Measurements from ENCODE around the gene GNG13.
"Not testable (repeated sequence)": the region's sequence is repeated elsewhere in the genome, so short reads cannot be mapped to it uniquely, and the experiment has no call there.

GNG13 gene, protein sequence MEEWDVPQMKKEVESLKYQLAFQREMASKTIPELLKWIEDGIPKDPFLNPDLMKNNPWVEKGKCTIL

DNA sequence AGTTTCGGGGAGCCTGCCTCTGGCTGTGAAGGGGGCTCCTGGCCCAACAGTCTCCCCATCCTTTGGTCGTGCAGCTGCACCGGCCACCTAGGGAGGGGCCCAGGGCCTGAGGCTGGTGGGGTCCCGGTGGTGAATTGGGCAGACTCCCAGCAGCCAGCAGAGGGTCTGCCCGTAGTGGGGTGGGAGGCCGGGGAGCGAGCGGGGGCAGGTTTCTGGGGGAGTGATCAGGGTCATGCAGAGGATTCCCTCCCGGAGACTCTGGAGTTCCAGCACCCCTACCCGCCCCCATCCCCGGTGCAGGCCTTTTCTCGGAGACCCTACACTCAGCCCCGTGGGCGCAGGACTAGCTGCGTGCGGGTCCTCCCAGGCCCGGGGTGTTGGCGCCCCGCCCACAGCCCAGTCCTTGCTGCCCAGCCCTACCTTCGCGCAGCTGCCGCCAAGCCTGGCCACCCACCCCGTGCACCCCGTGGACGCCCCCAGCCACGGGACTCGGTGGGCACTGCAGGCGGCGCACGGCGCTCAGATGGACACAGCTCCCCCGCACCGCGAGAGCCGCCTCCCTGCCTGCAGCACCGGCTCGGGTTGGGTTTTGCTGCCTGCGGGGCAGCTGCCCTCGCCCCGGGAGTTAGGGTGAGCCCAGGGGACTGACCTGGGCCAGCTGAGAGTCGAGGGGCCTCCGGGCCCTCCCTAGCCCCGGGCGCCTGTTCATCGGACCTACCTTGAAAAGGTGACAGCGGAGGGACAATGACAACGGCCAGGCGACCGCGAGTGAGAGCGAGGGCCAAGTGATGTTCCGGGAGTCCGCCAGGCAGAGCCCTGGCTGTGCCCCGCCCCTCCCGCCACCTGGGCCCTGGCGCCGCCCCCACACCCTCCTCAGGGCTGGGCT, at the start of gene GNG13:
Gene GNG13 (minus strand): TSS at position 787 of the 886 bp plus-strand sequence. CDS start 1,657 bp downstream, outside the sequence.
- DNase-seq (ENCODE audit: low spot score): no peak

DNA sequence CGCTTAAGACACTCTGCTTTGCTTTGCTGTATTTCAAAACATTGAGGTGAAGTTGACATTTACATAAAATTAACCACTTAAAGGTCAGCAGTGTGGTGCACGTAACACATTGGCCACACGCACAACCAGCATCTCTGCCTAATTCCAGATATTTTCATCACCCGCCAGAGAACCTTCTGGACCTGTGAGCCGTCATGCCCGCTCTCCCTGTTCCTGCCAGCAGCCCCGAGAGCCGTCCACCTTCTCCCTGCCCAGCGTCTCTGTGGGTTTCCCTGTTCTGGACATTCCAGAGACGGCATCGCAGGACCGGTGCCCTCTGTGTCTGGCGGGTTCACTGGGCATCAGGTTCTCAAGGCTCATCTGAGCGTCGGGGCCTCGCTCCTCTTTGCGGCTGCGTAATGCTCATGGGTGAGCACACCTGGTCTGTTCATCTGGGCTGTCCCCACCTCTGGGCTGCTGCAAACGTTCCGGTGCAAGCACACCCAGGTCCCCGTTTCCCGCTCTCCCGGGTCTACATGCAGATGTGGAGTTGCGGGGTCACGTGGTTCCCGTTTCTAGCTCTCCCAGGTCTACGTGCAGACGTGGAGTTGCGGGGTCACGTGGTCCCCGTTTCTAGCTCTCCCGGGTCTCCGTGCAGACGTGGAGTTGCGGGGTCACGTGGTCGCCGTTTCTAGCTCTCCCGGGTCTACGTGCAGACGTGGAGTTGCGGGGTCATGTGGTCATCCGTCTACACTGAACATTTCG, 48.1 kb upstream of the GNG13 start:
- no peak for DNase-seq (ENCODE audit: low spot score)

DNA sequence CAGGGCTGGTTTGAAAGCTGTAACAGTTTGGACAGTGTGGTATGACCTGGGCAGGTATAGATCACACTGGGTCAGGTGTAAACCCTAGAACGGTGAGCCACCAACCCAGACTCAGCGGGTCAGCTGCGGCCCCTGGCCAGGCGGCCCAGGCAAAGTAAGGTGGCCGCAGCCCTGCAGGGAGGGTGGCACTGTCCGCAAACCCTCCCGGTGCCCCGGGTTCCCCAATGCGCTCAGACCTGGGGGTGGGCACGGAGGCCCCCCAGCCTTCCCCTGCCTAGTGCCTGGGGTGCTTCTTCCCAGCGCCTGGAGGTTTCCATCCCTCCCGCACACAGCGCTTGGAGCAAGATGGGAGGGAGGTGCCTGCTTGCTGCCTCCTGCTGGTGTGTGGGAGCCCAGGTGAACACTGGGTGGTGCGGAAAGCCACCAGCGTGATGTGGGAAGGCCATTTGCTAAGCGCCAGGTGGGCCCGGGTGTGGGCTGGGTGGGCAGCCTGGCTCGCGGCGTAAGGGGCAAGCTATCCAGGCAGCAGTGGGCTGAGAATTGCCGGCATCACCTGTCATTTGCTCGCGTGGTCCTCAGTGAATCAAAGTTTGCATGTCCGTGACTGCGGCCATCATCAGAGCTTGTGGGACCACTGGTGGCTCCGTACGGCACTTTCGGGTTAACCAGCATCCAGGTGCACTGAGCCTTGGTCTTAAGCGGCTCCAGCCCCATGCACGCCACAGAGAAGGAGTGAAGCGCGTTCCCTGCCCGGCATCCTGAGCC, 47.3 kb upstream of the GNG13 start:
- no peak for DNase-seq (ENCODE audit: low spot score)

DNA sequence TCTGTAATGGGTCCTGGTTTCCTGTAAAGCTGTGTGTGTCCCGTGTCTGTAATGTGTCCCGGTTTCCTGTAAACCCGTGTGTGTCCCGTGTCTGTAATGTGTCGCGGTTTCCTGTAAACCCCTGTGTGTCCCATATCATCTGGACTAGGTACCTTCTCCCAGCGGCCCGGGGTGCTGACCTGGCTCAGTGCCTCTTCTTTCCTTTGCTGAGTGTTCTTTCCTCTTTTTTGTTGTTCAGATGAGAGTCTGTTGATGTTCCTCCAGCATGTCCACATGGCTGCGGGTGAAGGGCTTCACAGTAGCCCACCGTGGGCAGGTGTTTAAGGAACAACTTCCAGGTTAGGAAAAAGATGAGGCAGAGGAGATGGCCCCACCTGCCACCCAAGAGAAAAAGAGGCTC, 46.6 kb upstream of the GNG13 start:
- DNase-seq (ENCODE audit: low spot score): no peak

DNA sequence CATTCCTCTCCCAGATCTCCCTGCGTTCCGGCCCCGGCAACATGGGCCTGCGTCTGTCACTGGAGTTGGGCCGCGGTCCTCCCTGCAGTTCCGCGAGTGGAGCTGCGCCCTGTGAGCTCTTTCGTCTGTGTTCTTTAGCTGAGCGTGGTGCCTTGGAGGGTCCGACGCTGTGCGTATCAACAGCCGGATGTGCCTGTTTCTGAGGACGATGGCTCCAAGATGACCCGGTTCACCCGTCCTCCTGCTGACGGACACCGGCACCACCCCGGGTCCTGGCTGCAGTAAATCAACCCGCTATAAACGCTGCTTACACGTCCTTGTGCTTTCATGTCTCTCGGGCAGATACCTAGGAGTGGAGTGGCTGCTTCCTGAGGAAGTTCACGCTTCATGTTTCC, 44.8 kb upstream of the GNG13 start:
- DNase-seq (ENCODE audit: low spot score): no peak

DNA sequence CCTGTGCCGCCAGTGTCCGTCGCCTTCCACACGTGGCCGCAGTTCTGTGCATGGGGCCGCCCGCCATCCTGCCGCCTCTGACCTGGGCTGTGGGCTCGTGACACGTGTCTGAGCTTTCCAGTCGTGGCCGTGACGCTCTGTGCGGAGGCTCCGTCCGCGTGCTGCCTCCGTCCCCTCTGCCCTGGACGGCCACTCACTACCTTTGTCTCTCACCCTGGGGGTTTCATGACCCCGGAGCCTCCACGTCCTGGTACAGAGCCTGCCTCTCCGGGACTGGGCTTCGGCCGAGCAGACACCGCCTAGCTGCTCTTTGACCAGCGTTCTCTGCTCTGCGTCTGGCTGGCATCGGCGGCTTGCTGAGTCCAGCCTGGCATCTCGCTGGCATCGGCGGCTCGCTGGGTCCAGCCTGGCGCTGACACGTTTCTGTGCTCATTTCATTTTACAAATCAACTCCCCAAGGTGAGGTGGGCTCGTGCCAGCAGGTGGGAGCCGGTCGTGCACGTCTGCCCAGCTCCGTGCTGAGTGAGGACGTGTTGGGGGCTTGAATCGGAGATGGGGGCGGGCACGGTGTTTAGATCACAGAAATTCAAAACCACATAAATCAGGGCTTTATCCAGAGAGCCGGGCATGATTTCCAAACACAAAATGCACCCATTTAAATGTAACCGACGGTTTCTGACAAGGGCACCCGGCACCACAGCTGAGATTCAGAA, 44.3 kb upstream of the GNG13 start:
- DNase-seq (ENCODE audit: low spot score): no peak

DNA sequence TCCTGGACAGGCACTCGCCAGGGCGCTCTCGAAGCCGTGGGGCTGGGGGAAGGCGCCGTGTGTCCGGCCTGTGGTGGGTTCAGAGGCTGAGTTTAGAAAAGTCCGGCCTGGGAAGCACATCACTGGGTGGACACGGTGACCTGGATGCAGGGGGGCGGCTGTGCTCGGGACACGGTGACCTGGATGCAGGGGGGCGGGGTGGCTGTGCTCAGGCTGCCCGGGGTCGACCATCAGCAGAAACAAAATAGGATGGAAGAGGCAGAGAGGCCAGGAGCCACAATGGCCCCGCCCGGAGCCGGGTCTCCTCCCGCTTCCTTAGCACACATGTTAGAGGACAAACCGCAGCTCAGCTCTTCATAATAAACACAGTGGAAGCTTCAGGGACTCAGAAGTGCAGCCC, 43.2 kb upstream of the GNG13 start:
- no peak for DNase-seq (ENCODE audit: low spot score)

DNA sequence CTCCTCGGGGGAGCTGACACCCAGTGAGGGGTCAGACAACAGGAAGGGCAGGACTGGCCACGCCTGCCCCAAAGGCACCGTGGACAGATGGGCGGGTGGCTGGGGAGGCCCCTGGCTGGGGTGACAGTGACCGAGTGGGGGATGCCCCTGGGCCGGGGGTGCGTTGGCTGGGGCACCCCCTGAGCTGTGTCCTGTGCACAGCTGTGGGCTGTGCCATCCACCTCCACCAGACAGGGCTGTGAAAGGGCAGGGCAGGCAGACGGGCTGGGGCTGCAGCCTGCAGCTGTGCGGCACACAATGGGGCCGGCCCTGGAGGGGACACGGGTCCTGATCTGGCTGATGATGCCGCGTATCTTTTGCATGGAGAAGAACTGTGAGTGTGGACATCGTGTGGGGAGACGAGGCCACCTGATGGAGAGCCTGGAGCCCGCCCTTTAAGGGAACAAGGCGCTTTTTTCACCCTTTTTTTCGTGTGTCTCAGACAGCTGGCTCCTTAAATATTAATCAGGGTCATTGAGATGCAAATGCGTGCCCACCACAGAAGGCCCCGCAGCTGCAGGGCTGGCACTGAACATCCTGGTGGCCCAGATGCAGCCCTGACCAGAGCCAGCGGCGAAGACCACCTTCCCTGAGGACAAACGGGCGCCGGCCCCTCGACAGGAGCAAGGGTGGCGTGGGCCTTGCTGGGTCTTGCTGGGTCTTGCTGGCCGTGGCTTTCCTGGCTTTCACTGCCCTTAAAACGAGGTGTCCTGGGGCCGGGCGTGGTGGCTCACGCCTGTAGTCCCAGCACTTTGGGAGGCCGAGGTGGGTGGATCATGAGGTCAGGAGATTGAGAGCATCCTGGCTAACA, 42.4 kb upstream of the GNG13 start:
- no peak for DNase-seq (ENCODE audit: low spot score)

DNA sequence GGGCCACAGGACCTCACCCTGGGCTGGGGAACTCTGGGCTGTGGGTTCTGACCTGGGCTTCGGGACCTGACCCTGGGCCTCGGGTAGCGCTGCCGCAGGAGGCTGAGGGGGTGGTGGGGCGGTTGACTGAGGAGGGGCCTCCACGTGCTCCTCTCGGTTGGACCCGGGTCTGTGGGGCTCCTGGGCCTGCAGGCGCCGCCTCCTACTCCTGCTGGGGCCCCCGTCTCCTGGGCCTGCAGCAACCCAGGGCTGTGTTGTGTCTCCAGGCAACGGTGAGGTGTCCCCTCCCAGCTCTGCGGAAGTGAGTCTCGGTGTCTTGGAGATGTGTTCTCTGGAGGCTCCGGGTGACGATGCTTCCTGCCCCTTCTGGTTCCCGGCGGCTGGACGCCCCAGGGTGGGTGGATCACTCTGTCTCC, 41.5 kb upstream of the GNG13 start:
- no peak for DNase-seq (ENCODE audit: low spot score)

DNA sequence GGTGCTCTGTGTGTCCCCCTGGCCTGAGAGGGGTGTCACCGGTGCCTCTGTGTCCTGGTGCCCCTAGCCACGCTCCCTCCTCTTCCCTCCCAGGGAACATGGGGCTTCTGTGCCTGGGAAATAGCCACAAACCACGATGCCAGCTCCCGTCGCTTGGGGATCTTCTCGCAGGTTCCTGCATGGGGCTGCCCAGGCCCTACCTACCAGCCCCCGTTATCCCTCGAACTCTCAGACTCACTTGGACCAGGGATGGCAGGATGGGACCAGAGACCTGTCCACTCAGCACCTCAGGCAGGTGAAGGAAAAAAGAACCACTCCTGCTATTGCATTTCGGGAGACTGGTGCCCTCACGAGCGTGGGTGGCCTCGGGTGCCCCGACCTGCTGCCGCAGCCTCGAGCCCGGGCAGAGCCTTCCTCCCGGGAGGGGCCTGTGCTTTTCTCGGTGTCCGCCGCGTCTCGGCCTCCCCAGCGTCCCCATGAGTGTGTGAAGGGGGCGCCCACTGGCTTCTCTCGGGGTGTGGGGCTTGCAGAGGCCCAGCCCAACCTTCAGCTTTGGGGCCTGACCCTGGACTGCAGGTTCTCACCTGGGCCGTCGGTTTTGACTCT, 41.0 kb upstream of the GNG13 start:
- no peak for DNase-seq (ENCODE audit: low spot score)

DNA sequence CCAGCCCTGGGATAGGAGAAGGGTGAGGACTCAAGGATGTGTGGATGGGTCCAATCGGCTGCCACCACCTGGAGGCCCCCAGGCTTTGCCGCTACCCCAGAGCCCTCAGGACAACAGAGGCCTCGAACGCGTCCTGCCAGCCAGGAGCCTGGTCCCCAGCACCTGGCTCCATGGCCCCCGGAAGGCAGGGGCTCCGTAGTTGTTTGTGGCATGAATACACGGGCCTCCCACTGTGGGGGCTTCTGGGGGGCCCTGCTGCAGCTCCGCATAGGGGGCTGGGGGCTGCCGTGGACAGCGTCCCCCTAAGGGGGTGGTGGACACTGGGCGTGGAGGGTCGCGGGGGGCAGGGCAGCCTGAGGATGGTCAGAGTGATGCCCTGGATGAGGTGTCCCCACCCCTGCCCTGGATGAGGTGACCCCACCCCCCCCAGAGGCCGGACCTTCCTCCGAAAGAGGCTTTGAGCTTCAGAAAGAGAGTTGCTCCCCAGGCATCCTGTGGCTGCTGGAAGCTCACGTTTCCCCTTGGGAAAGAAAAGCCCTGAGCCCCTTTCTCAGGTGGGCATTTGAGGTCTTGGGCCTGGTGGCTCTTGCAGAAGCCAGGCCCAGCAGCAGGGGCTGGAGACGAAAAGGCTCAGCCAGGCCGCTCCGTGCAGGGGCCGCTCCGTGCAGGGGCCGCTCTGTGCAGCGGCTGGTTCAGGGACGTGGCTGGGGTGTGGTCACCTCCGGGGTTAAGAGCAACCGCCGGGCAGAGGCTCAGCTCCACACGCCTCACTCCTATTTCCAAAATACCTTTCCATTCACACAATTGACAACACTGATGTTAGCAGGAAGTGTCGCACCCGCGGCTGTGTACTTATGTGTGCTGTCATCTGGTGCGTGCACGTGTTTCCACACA, 40.3 kb upstream of the GNG13 start:
- no peak for DNase-seq (ENCODE audit: low spot score)

DNA sequence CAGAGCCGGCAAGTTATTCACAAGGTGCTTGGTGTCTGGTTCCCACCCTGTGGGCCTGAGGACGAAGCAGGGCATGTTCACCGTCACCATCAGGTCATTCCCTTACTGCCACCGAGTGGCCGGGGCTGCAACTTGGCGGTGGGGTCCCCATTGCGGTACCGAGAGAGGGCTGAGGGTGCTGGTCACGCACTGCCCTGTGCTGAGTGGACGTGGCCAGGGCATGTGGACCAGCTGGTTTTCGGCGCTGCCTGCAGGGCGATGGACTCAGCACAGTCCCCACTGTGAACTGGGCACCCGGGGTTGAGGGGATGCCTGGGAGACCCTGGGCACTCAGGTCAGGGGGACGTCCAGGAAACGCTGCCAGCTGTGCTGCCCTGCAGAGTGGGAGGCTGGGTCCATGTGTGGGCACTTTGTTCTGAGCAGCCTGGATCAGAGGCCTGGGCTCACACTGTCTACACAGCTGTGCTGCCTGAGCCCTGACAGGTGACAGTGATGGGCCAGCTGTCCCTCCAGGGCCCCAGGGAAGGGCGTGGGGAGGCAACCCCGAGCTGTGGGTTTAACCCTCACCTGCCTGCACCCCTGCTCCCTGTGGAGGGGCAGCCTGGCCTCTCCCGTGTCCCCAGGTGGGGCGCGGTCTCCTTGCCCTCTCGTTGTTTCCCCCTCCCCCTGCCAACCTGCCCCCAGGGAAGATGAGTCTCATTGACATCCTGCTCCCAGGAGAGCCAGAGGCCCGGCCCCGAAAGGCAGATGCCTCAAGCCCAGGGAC, 39.3 kb upstream of the GNG13 start:
- DNase-seq (ENCODE audit: low spot score): no peak

DNA sequence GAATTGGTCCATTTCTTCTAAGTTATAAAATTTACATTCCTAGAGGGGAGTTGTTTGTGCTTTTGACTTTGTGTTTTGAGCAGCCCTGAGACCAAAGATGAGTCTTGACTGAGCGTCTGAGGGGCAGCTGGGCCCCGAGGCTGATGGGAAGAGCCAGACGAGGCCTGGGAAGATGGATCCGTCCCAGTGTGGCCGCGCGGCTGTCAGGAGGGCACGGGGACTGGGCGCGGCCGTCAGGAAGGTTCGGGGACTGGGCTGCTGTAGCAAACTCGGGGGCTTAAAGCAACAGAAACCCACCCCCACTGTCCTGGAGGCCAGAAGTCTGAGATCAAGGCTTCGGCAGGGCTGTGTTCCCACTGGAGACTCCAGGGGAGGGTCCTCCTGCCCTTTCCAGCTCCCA, 38.2 kb upstream of the GNG13 start:
- DNase-seq (ENCODE audit: low spot score): no peak

DNA sequence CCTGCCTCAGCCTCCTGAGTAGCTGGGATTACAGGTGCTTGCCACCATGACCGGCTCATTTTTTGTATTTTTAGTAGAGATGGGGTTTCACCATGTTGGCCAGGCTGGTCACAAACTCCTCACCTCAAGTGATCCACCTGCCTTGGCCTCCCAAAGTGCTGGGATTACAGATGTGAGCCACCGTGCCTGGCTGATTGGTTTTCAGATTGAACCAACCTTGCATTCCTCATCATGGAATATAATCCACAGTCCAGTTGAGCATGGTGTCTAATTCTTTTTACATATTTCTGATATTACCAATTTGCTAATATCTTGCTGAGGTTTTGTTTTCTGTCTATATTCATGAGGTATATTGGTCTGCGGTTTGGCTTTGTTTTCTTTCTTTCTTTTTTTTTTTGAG, 36.3 kb upstream of the GNG13 start:
- not testable (repeated sequence) for DNase-seq (ENCODE audit: low spot score)

DNA sequence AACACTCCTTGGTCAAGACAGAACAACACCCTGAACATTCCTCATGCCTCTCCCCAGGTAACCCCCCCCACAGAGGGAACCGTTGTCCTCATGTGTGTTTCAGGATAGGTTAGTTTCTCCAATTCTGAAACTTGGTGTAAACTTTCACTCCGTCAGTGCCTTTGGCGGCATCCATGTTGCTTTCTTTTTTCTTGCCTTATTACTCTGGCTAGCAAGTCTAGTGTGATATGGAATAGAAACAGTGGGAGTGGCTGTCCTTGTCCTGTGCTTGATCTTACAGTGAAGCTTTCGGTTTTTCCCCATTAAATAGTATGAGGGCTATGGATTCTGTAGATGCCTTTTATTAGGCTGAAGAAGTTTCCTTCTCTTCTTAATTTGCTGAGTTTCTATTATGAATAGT, 35.7 kb upstream of the GNG13 start:
- DNase-seq (ENCODE audit: low spot score): no peak

DNA sequence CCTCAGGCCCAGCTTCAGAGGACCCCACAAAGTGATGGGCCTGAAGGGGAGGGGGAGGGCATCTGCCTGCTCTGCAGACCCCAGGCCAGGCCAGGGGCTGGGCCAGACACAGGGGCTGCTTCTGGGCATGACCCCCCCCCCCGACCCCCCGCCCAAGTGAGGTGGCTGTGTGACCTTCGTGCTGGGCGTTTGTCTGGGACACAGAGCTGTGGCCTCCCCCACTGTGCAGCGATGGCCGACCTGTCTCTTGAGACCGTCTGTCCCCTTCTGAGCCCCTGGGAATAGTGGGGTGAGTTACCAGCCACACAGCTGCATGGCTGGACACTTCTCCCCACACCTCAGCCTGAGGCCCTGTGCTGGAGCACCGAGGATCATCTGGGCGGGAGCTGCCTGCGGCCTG, 34.8 kb upstream of the GNG13 start:
- no peak for DNase-seq (ENCODE audit: low spot score)

DNA sequence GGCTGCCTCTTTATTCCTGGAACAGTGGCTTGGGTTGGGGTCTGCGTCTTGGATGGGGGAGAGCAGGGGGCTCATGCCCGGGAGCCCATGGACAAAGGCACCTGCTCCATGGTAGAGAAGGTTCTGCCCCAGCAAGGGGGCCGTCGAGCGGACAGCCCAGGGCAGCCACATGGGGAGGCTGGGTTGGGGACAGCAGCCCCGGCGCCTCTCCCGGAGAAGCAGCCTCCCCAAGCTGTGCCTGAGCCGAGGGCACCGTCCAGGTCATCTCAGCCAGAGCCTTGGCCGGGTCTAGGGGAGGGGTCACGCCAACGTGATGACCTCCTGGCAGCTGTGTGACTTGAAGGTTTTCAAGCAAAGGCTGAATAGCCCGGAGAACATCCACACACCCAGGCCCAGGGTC, 32.9 kb upstream of the GNG13 start:
- no peak for DNase-seq (ENCODE audit: low spot score)

DNA sequence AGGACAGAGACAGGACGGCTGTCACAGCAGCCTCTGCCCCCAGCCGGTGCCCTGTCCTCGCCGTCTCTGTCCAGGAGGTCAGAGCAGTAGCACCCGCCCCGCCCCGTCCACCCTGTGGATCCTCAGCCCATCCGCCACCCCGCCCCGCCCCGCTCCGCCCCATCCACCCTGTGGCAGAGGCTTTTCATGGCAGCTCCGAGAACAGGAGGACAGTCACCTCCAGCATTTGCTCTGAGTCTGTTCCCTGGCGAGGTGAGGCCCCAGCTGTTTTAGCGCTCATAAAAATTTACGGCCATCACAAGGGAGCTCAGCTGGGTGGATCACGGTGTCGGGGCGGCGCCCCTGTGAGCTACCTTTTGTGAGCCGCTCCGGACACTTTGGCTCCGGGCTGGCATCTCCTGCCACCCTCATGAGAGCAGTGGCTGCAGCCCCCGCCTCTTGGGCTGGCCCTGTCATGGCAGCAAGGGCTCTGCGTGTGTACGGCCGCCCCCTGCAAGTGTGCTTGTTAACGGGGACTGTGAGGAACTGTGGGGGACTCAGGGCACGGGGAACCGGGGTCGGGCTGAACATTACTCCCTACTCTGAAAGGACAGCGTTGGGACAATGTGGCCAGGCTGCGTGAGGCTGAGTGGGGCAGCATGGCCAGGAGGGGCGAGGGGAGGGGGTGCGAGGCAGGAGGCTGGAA, 32.3 kb upstream of the GNG13 start:
- no peak for DNase-seq (ENCODE audit: low spot score)

All from D341Med (cell line).